H9 (cell line): ENCODE data around the gene ABTB1. TPM values are rescaled to one million over a fixed set of nuclear protein-coding genes. Genes with fewer than 3 reads are reported as not detected.

Experiments
- DNase-seq: peaks from one replicate; pipeline ENCODE4 v3.0.0-alpha.2; 2017
- H2AFZ ChIP-seq: one replicate; pipeline ENCODE4 v1.6.1; 2013; ENCODE audit warnings: mild to moderate bottlenecking, low read length, control low read depth, moderate library complexity
- H2AK5ac ChIP-seq: 2 replicates; pipeline ENCODE4 v1.6.1; 2013; ENCODE audit warnings: low read length, control low read depth, mixed read lengths; ENCODE audit not compliant: insufficient read length
- H2BK120ac ChIP-seq: one replicate; pipeline ENCODE4 v1.6.1; 2013; ENCODE audit warnings: low read depth, mild to moderate bottlenecking, low read length, control low read depth, inconsistent platforms; ENCODE audit not compliant: poor library complexity, severe bottlenecking
- H2BK12ac ChIP-seq: 2 replicates; pipeline ENCODE4 v1.6.1; 2013; ENCODE audit warnings: low read length, control low read depth, mixed read lengths, low read depth; ENCODE audit not compliant: insufficient read length
- H2BK15ac ChIP-seq: 2 replicates; pipeline ENCODE4 v1.6.1; 2013; ENCODE audit warnings: low read depth, low read length, control low read depth
- H2BK20ac ChIP-seq: one replicate; pipeline ENCODE4 v1.6.1; 2013; ENCODE audit warnings: low read depth, mild to moderate bottlenecking, low read length, control low read depth, inconsistent platforms; ENCODE audit not compliant: poor library complexity, severe bottlenecking
- H2BK5ac ChIP-seq: 2 replicates; pipeline ENCODE4 v1.6.1; 2013; ENCODE audit warnings: low read length, control low read depth, mixed read lengths; ENCODE audit not compliant: insufficient read length
- H3K14ac ChIP-seq: 2 replicates; pipeline ENCODE4 v1.6.1; 2013; ENCODE audit warnings: low read length, control low read depth; ENCODE audit not compliant: insufficient read depth
- H3K18ac ChIP-seq: 2 replicates; pipeline ENCODE4 v1.6.1; 2013; ENCODE audit warnings: low read depth, mild to moderate bottlenecking, mixed read lengths, low read length, control low read depth; ENCODE audit not compliant: insufficient read length
- H3K23ac ChIP-seq: 2 replicates; pipeline ENCODE4 v1.6.1; 2013; ENCODE audit warnings: low read length, control low read depth, mixed read lengths, low read depth; ENCODE audit not compliant: insufficient read length
- H3K23me2 ChIP-seq: 2 replicates; pipeline ENCODE4 v1.6.1; 2013; ENCODE audit warnings: low read depth, mild to moderate bottlenecking, mixed read lengths, low read length, control low read depth; ENCODE audit not compliant: insufficient read length, poor library complexity, severe bottlenecking
- H3K27ac ChIP-seq: 2 replicates; pipeline ENCODE4 v1.5.1; 2013; ENCODE audit warnings: low read length, control low read depth, mixed read lengths, low read depth; ENCODE audit not compliant: insufficient read length
- H3K27me3 ChIP-seq: 2 replicates; pipeline ENCODE4 v1.6.1; 2013; ENCODE audit warnings: low read length, control low read depth, inconsistent platforms; ENCODE audit not compliant: insufficient read depth
- H3K4ac ChIP-seq: 2 replicates; pipeline ENCODE4 v1.6.1; 2013; ENCODE audit warnings: low read depth, mild to moderate bottlenecking, control low read depth, inconsistent platforms, low read length, moderate library complexity
- H3K4me1 ChIP-seq: 2 replicates; pipeline ENCODE4 v1.6.1; 2013; ENCODE audit warnings: low read length, control low read depth, inconsistent platforms; ENCODE audit not compliant: insufficient read depth
- H3K4me2 ChIP-seq: 2 replicates; pipeline ENCODE4 v1.6.1; 2013; ENCODE audit warnings: low read length, control low read depth, mixed read lengths; ENCODE audit not compliant: insufficient read length, insufficient read depth
- H3K56ac ChIP-seq: 2 replicates; pipeline ENCODE4 v1.6.1; 2013; ENCODE audit warnings: low read depth, mild to moderate bottlenecking, mixed read lengths, low read length, control low read depth; ENCODE audit not compliant: insufficient read length
- H3K79me1 ChIP-seq: 2 replicates; pipeline ENCODE4 v1.6.1; 2013; ENCODE audit warnings: low read depth, mild to moderate bottlenecking, moderate library complexity, low read length, control low read depth, inconsistent platforms; ENCODE audit not compliant: insufficient read depth, poor library complexity, severe bottlenecking
- H3K79me2 ChIP-seq: 2 replicates; pipeline ENCODE4 v1.6.1; 2013; ENCODE audit warnings: low read length, control low read depth, inconsistent platforms; ENCODE audit not compliant: insufficient read depth
- H3K9ac ChIP-seq: 2 replicates; pipeline ENCODE4 v1.6.1; 2013; ENCODE audit warnings: low read length, control low read depth, mixed read lengths; ENCODE audit not compliant: insufficient read length; ENCODE audit errors: extremely low read depth
- H3K9me3 ChIP-seq: one replicate; pipeline ENCODE4 v1.6.1; 2013; ENCODE audit warnings: low read depth, low read length, inconsistent platforms; ENCODE audit not compliant: control insufficient read depth
- H3T11ph ChIP-seq: one replicate; pipeline ENCODE4 v1.6.1; 2013; ENCODE audit warnings: mild to moderate bottlenecking, low read length, control low read depth, inconsistent platforms
- H4K20me1 ChIP-seq: one replicate; pipeline ENCODE4 v1.6.1; 2013; ENCODE audit not compliant: control insufficient read depth, insufficient read length, insufficient read depth
- H4K5ac ChIP-seq: 2 replicates; pipeline ENCODE4 v1.6.1; 2013; ENCODE audit warnings: low read depth, mild to moderate bottlenecking, mixed read lengths, low read length, control low read depth; ENCODE audit not compliant: insufficient read length
- H4K8ac ChIP-seq: replicated peaks from 2 replicates; pipeline ENCODE4 v1.6.1; 2013; ENCODE audit warnings: low read length, control low read depth, mixed read lengths, low read depth; ENCODE audit not compliant: insufficient read length
- H4K91ac ChIP-seq: 2 replicates; pipeline ENCODE4 v1.6.1; 2013; ENCODE audit warnings: low read depth, mild to moderate bottlenecking, moderate library complexity, mixed read lengths, low read length, control low read depth; ENCODE audit not compliant: insufficient read length
- H3K27ac Mint-ChIP-seq, 3 experiments: 2 replicates in 2 of 3; 3 replicates in 1 of 3; pipeline ENCODE4 v1.8.0; 2020 to 2021; ENCODE audit warnings: mixed read lengths in 3 of 3, mild to moderate bottlenecking in 1 of 3, moderate library complexity in 1 of 3
- H3K27me3 Mint-ChIP-seq: 2 replicates; pipeline ENCODE4 v1.8.0; 2021; ENCODE audit warnings: low read depth, mild to moderate bottlenecking, moderate library complexity, mixed read lengths
- H3K36me3 Mint-ChIP-seq, 3 experiments: 2 replicates in 2 of 3; 3 replicates in 1 of 3; pipeline ENCODE4 v1.8.0; 2020 to 2021; ENCODE audit warnings: low read depth in 3 of 3, mixed read lengths in 3 of 3; ENCODE audit not compliant: insufficient read depth in 1 of 3
- H3K4me1 Mint-ChIP-seq, 2 experiments: 2 replicates each; pipeline ENCODE4 v1.8.0; 2020; ENCODE audit warnings: mixed read lengths in 2 of 2
- H3K4me3 Mint-ChIP-seq, 2 experiments: 2 replicates in 1 of 2; 3 replicates in 1 of 2; pipeline ENCODE4 v1.8.0; 2020 to 2021; ENCODE audit warnings: mild to moderate bottlenecking in 2 of 2, mixed read lengths in 2 of 2, moderate library complexity in 1 of 2
- H3K9me3 Mint-ChIP-seq, 2 experiments: 2 replicates in 1 of 2; 3 replicates in 1 of 2; pipeline ENCODE4 v1.8.0; 2020; ENCODE audit warnings: mild to moderate bottlenecking in 2 of 2, mixed read lengths in 2 of 2, moderate library complexity in 1 of 2
- WGBS: extraction: QIAGEN DNeasy Blood & Tissue Kit; methylation state at CpG from one replicate; pipeline ENCODE4 v1.1.7; 2013; ENCODE audit warnings: missing lambda C conversion rate, low lambda C conversion rate, mixed read lengths; ENCODE audit not compliant: insufficient read length; ENCODE audit errors: extremely low coverage; 5-methylcytosine and 5-hydroxymethylcytosine counted together
- total RNA-seq: library from RNA; stranded (reverse); gene quantifications from 2 replicates; pipeline ENCODE4 v1.2.1, GENCODE V29; 2021
- TF ChIP-seq, protein P1 (sequence below): fragments of 200-600 bp; sonication (generic); conservative IDR thresholded peaks from 3 replicates; pipeline ENCODE4 v1.8.0; 2021; ENCODE audit warnings: antibody characterized with exemption, mild to moderate bottlenecking

The ABTB1 gene
- total RNA-seq, 1 experiment from 2014 or later = 6.2 TPM

DNA sequence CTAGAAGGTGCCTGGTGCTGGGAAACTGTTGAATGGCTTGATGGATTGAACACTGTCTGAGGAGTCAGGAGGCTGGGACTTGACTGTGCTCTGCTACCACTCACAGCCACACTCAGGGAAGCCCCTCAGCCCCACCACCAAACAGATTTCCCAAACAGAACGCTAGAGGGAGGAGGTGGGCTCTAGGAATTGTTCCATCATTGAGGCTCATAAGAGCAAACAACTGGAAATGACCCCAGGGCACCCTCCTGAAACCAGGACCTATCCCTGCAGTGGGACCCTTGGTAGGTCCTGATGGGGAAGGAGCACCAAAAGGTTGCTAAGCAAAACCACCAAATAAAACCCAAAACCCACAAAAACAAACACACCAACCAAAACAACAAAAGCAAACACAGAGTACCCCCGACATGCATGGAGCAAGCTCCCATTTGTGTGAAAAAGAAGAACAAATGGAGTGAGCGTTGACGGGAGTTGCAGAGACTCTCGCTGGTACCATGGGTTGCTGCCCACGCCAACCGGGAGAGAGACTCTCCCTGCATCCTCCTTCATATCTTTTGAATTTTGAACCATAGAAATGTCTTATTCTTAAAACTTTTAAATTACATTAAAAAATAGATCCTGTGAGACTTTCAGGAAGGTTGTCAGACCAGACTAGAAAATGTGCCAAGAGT, 45.6 kb downstream of the ABTB1 start:
- no peak overlapping the region for H3K27ac Mint-ChIP-seq
- no peaks in the 10 kb centered on the region for H3K36me3 Mint-ChIP-seq
- H2BK20ac ChIP-seq = no peak overlapping the region
- no peak overlapping the region for H2AK5ac ChIP-seq
- no peak overlapping the region for H3K9ac ChIP-seq
- no peak overlapping the region for H3K18ac ChIP-seq
- TF ChIP-seq, protein P1, sequence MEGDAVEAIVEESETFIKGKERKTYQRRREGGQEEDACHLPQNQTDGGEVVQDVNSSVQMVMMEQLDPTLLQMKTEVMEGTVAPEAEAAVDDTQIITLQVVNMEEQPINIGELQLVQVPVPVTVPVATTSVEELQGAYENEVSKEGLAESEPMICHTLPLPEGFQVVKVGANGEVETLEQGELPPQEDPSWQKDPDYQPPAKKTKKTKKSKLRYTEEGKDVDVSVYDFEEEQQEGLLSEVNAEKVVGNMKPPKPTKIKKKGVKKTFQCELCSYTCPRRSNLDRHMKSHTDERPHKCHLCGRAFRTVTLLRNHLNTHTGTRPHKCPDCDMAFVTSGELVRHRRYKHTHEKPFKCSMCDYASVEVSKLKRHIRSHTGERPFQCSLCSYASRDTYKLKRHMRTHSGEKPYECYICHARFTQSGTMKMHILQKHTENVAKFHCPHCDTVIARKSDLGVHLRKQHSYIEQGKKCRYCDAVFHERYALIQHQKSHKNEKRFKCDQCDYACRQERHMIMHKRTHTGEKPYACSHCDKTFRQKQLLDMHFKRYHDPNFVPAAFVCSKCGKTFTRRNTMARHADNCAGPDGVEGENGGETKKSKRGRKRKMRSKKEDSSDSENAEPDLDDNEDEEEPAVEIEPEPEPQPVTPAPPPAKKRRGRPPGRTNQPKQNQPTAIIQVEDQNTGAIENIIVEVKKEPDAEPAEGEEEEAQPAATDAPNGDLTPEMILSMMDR = no peak
- H3K56ac ChIP-seq = no peak overlapping the region
- no peak overlapping the region for H3K27ac ChIP-seq
- no peak overlapping the region for H3K23ac ChIP-seq
- H2BK120ac ChIP-seq = no peak overlapping the region
- H3K79me2 ChIP-seq = no peaks in the 10 kb centered on the region
- no peak overlapping the region for H2AFZ ChIP-seq
- no peak overlapping the region for H4K5ac ChIP-seq
- H2BK15ac ChIP-seq = no peak overlapping the region
- H4K20me1 ChIP-seq = no peaks in the 10 kb centered on the region
- DNase-seq = no peak
- H3K27me3 Mint-ChIP-seq = peaks cover 21% of the 10 kb centered on the region
- peaks cover 28 to 35% of the 10 kb centered on the region in 2 experiments for H3K4me1 Mint-ChIP-seq
- H4K91ac ChIP-seq = no peak overlapping the region
- no peak overlapping the region for H3K4me3 Mint-ChIP-seq
- no peaks in the 10 kb centered on the region for H3K23me2 ChIP-seq
- WGBS = no CpG with 5 or more reads among the region's 7 CpGs
- no peak overlapping the region for H2BK5ac ChIP-seq
- no peaks in the 10 kb centered on the region for H3K9me3 Mint-ChIP-seq
- H3K14ac ChIP-seq = no peak overlapping the region; the same call in 1 of the 2 replicates
- no peak overlapping the region for H3K4ac ChIP-seq
- no peaks in the 10 kb centered on the region; the same call in 1 of the 2 replicates for H3K27me3 ChIP-seq
- H4K8ac ChIP-seq = no peak overlapping the region
- no peaks in the 10 kb centered on the region for H3K9me3 ChIP-seq
- no peak overlapping the region for H2BK12ac ChIP-seq
- H3K79me1 ChIP-seq = no peaks in the 10 kb centered on the region
- no peak overlapping the region for H3T11ph ChIP-seq
- H3K4me1 ChIP-seq = peaks cover 7% of the 10 kb centered on the region; the same call in 1 of the 2 replicates
- H3K4me2 ChIP-seq = no peak overlapping the region
